HepG2 (cell line): ENCODE data around the gene SPAG6. TPM values are rescaled to one million over a fixed set of nuclear protein-coding genes. Genes with fewer than 3 reads are reported as not detected.

Source experiments
- ATAC-seq: fragments of 200-7000 bp; cut with Tn5 transposase; 3 replicates; pipeline ENCODE4 v1.9.1; 2020; ENCODE audit warnings: mild to moderate bottlenecking, moderate library complexity
- BruUV-seq: library from RNA; stranded (reverse); fragments of 400-500 nt; replicated peaks from 2 replicates; lab custom pipeline; 2021; lab: Mats Ljungman, UMichigan
- CTCF ChIA-PET: fragments of 300-600 bp; formaldehyde crosslinking; extraction: SDS; loops from one replicate; lab custom pipeline; 2021; ENCODE audit warnings: low total read pairs, inconsistent platforms, low intra/inter-chr PET ratio; lab: Yijun Ruan, JAX
- POLR2A ChIA-PET: fragments of 350-600 bp; sonication (Branson Sonifier 250); formaldehyde crosslinking; loops from one replicate; lab custom pipeline; 2020; ENCODE audit warnings: antibody characterized with exemption, inconsistent platforms; lab: Yijun Ruan, JAX
- DNase-seq: peaks from one replicate; pipeline ENCODE4 v3.0.0-alpha.2; 2015; ENCODE audit warnings: low spot score
- FAIRE-seq: peaks from 3 replicates; lab custom pipeline; 2011; peaks lifted over from hg19 to GRCh38; lab: Jason Lieb, UNC
- H2AFZ ChIP-seq: one replicate; pipeline ENCODE4 v1.6.1; 2011; ENCODE audit warnings: low read length, inconsistent platforms
- H3K27ac ChIP-seq: fragments of 300-600 bp; 3 replicates; pipeline ENCODE4 v1.8.0; 2011; ENCODE audit warnings: mixed run types, mild to moderate bottlenecking, mixed read lengths, low read length, inconsistent platforms; ENCODE audit not compliant: insufficient read depth; ENCODE audit errors: extremely low read length
- H3K27me3 ChIP-seq, 2 experiments: fragments of 200-600 bp in 1 of 2; 2 replicates in 1 of 2; 3 replicates in 1 of 2; pipeline versions ENCODE4 v1.6.0 to v1.8.0; 2011; ENCODE audit warnings: low read length in 2 of 2, mild to moderate bottlenecking in 2 of 2, moderate library complexity in 2 of 2, inconsistent platforms in 1 of 2; ENCODE audit not compliant: insufficient read depth in 2 of 2, control insufficient read depth in 1 of 2
- H3K36me3 ChIP-seq, 2 experiments: fragments of 200-600 bp in 1 of 2; replicated peaks in 1 of 2; 2 replicates in 1 of 2; 3 replicates in 1 of 2; pipeline versions ENCODE4 v1.5.1 to v1.8.0; 2011; ENCODE audit warnings: low read length in 2 of 2, inconsistent platforms in 1 of 2; ENCODE audit not compliant: insufficient read depth in 2 of 2, control insufficient read depth in 1 of 2
- H3K4me1 ChIP-seq: 2 replicates; pipeline ENCODE4 v1.5.1; 2012; ENCODE audit warnings: low read length, inconsistent platforms; ENCODE audit not compliant: insufficient read depth
- H3K4me2 ChIP-seq: 2 replicates; pipeline ENCODE4 v1.6.0; 2011; ENCODE audit warnings: low read depth, low read length, inconsistent platforms
- H3K4me3 ChIP-seq, 3 experiments: fragments of 200-600 bp in 1 of 3; sonication (generic), shearing (Covaris generic) in 1 of 3; replicated peaks in 1 of 3; 2 replicates each; pipeline ENCODE4 v1.5.1; 2011 to 2016; ENCODE audit warnings: low read length in 3 of 3, inconsistent platforms in 2 of 3, low read depth in 2 of 3, mild to moderate bottlenecking in 2 of 3, control low read depth in 1 of 3, mixed read lengths in 1 of 3; ENCODE audit not compliant: insufficient read depth in 1 of 3
- H3K79me2 ChIP-seq: one replicate; pipeline ENCODE4 v1.6.1; 2011; ENCODE audit warnings: low read length, inconsistent platforms; ENCODE audit not compliant: insufficient read depth
- H3K9ac ChIP-seq: 2 replicates; pipeline ENCODE4 v1.6.0; 2011; ENCODE audit warnings: mild to moderate bottlenecking, low read depth, low read length, inconsistent platforms; ENCODE audit not compliant: insufficient read depth
- H3K9me3 ChIP-seq: 2 replicates; pipeline ENCODE4 v1.5.1; 2012; ENCODE audit warnings: mild to moderate bottlenecking, low read length
- H4K20me1 ChIP-seq: 2 replicates; pipeline ENCODE4 v1.6.0; 2011; ENCODE audit warnings: inconsistent platforms, mild to moderate bottlenecking, low read length, moderate library complexity; ENCODE audit not compliant: insufficient read depth
- CBFB ChIP-seq: sonication (generic); formaldehyde crosslinking; IDR thresholded peaks from 2 replicates; pipeline ENCODE4 v1.4.0; 2020; ENCODE audit warnings: missing genetic modification reagents
- KDM6A ChIP-seq: IDR thresholded peaks from 2 replicates; pipeline ENCODE4 v1.6.1; 2016; ENCODE audit warnings: low read depth
- PRMT3 ChIP-seq: sonication (generic); formaldehyde crosslinking; IDR thresholded peaks from 2 replicates; pipeline ENCODE4 v1.8.1; 2022; ENCODE audit warnings: low read depth, mild to moderate bottlenecking, moderate library complexity, missing genetic modification reagents, borderline replicate concordance
- SAP130 ChIP-seq: IDR thresholded peaks from 2 replicates; pipeline ENCODE4 v1.6.1; 2016; ENCODE audit warnings: low read depth
- SCMH1 ChIP-seq: sonication (generic); formaldehyde crosslinking; IDR thresholded peaks from 2 replicates; pipeline ENCODE4 v1.9.0; 2021; ENCODE audit warnings: missing genetic modification reagents, mild to moderate bottlenecking, borderline replicate concordance
- SRF ChIP-seq: IDR thresholded peaks from 2 replicates; pipeline ENCODE4 v1.6.1; 2011; ENCODE audit warnings: mild to moderate bottlenecking, low read depth, low read length, moderate library complexity
- ZFY ChIP-seq: sonication (generic); formaldehyde crosslinking; IDR thresholded peaks from 2 replicates; pipeline ENCODE4 v1.4.0; 2020; ENCODE audit warnings: missing genetic modification reagents
- ZNF20 ChIP-seq: sonication (generic); formaldehyde crosslinking; IDR thresholded peaks from 2 replicates; pipeline ENCODE4 v1.4.0; 2020; ENCODE audit warnings: mild to moderate bottlenecking, moderate library complexity, missing genetic modification reagents
- ZNF354B ChIP-seq: sonication (generic); formaldehyde crosslinking; IDR thresholded peaks from 2 replicates; pipeline ENCODE4 v1.8.0; 2022; ENCODE audit warnings: mild to moderate bottlenecking, missing genetic modification reagents
- ZNF713 ChIP-seq: sonication (generic); formaldehyde crosslinking; IDR thresholded peaks from 2 replicates; pipeline ENCODE4 v1.4.0; 2020; ENCODE audit warnings: mild to moderate bottlenecking, missing genetic modification reagents
- ZNF761 ChIP-seq: sonication (generic); formaldehyde crosslinking; conservative IDR thresholded peaks from 2 replicates; pipeline ENCODE4 v1.4.0; 2020; ENCODE audit warnings: mild to moderate bottlenecking, missing genetic modification reagents
- ZNF839 ChIP-seq: sonication (generic); formaldehyde crosslinking; IDR thresholded peaks from 2 replicates; pipeline ENCODE4 v1.4.0; 2020; ENCODE audit warnings: missing genetic modification reagents, mild to moderate bottlenecking, borderline replicate concordance
- WGBS: methylation state at CpG from one replicate; pipeline ENCODE4 v1.1.6; 2017; ENCODE audit warnings: low lambda C conversion rate; 5-methylcytosine and 5-hydroxymethylcytosine counted together
- in situ Hi-C: cut with HindIII; loops from 2 replicates; pipeline ENCODE4 v1.10.0; 2017; ENCODE audit warnings: low pct_unique_long_range_greater_than_20kb; ENCODE audit not compliant: extremely low pct_ligation_motif_present
- intact Hi-C: fragments of 100-400 bp; cut with micrococcal nuclease; formaldehyde crosslinking; loops from one replicate; pipeline ENCODE4 v1.10.0; 2022; ENCODE audit not compliant: unreplicated experiment
- polyA plus RNA-seq, 8 experiments: library from polyadenylated mRNA; depleted of rRNA in 3 of 8; stranded (reverse) in 7 of 8; unstranded in 1 of 8; fragments of >200 nt; fragmentation: Illumina TruSeq in 4 of 8; extraction: Trizol in 4 of 8; gene quantifications; 2 replicates each; pipeline versions ENCODE4 v1.2.1 to v1.2.3, GENCODE V29; 2011 to 2016; ENCODE audit warnings: low read depth in 4 of 8, missing spikeins in 1 of 8, mixed read lengths in 1 of 8; ENCODE audit not compliant: insufficient read depth in 1 of 8
- total RNA-seq, 5 experiments: library from RNA; depleted of rRNA; stranded (reverse); fragments of >200 nt; fragmentation: Illumina TruSeq; extraction: Trizol; gene quantifications; 2 replicates each; pipeline ENCODE4 v1.2.3, GENCODE V29; 2016; ENCODE audit warnings: low read depth in 1 of 5
- TF ChIP-seq, protein P1 (sequence below): IDR thresholded peaks from 2 replicates; pipeline ENCODE4 v1.6.1; 2016; ENCODE audit warnings: missing biosample characterization, missing genetic modification reagents, low read depth

The SPAG6 gene
- total and polyA plus RNA-seq, 2 of the 13 experiments (the other 11 are each of a cell fraction or from before 2014, with no cell fraction given), result not detected

DNA sequence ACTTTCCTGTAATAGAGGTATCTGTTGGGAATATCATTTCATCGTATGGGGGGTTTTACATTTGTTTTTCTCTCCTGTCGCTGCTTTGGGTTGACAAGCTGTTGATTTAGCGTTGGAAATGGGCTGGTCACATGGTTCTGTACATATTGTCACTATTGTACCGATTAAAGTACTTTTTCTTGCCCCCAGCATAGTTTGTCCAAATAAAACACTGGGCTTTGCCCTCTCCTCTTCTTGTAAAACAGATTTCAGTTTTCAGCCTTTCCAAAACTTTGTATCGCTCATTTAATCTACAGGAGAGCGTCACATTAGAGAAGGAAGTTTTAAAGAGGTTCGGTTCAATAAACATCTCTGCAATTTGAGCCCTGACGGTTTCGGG is 20.4 kb upstream of the SPAG6 start:
- in situ Hi-C loops, result loop anchor here (25.0 kb wide), 2 partner anchors 387 to 813 kb away; partner anchors contain the start of gene PIP4K2A
- H3K4me1 ChIP-seq, result peaks cover 41% of the 10 kb centered on the region

More for the DNA sequence above, 20.4 kb upstream of the SPAG6 start:
- Histone ChIP-seq H3K9me3 (no peaks in the 10 kb centered on the region), H2AFZ (no peak overlapping the region), H3K9ac (peak overlapping the region; percentile 70), H3K27me3 (peaks cover 0 to 7% of the 10 kb centered on the region in 2 experiments; a peak in 2 of 5 replicates), H3K79me2 (peaks cover 30% of the 10 kb centered on the region), H4K20me1 (peaks cover 32% of the 10 kb centered on the region), H3K4me2 (peak overlapping the region; percentile 96), H3K36me3 (peaks cover 0 to 14% of the 10 kb centered on the region in 2 experiments; a peak in 2 of 5 replicates), H3K27ac (peak overlapping the region; percentile 54), H3K4me3 (peak overlapping the region; percentile 60 to 91 (median 79))
- FAIRE-seq, result no peak
- TF ChIP-seq ZNF713 (no peak), KDM6A (no peak), ZNF839 (CRISPR knock-in tag) (no peak), CBFB (CRISPR knock-in tag) (no peak), SRF (no peak), ZNF20 (0 out of 2 replicates have a peak, but pooled peaks have one; percentile 39), SCMH1 (CRISPR knock-in tag) (no peak), ZNF354B (CRISPR knock-in tag) (no peak), ZNF761 (CRISPR knock-in tag) (no peak), SAP130 (CRISPR knock-in tag) (0 out of 2 replicates have a peak, but pooled peaks have one; percentile 3), ZFY (CRISPR knock-in tag) (no peak), PRMT3 (CRISPR knock-in tag) (no peak)
- TF ChIP-seq, protein P1, sequence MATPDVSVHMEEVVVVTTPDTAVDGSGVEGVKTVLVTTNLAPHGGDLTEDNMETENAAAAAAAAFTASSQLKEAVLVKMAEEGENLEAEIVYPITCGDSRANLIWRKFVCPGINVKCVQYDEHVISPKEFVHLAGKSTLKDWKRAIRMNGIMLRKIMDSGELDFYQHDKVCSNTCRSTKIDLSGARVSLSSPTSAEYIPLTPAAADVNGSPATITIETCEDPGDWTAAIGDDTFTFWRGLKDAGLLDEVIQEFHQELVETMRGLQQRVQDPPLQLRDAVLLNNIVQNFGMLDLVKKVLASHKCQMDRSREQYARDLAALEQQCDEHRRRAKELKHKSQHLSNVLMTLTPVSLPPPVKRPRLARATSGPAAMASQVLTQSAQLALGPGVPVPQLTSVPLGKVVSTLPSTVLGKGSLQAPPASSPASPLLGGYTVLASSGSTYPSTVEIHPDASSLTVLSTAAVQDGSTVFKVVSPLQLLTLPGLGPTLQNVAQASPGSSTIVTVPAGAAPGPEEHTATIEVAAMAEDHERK, result no peak
- ChIA-PET POLR2A (interaction anchor here (1.5 to 2.4 kb wide), 2 partner anchors 9 to 15 kb away, joined by 5 to 15 read pairs; partner anchors contain the start of gene COMMD3), CTCF (no interaction called here)
- ATAC-seq, result no peak
- intact Hi-C loops, result loop anchor here (2.0 to 10.0 kb wide), 4 partner anchors 16 to 662 kb away; no protein-coding TSS in a partner anchor
- WGBS, result 2% methylated on average over 9 of the region's 9 CpGs
- no peak for DNase-seq
- BruUV-seq, result no TSS peak
